HG03025 (cell line): ENCODE measurements around the gene SYAP1.
"Not testable (repeated sequence)": the region's sequence is repeated elsewhere in the genome, so short reads cannot be mapped to it uniquely, and the experiment has no call there.

Experiments used
- ATAC-seq: cut with Tn5 transposase; IDR thresholded peaks from one replicate; pipeline ENCODE4 v1.9.1; 2021; ENCODE audit warnings: mild to moderate bottlenecking, moderate library complexity; ENCODE audit not compliant: unreplicated experiment, low FRiP score

Gene SYAP1, protein sequence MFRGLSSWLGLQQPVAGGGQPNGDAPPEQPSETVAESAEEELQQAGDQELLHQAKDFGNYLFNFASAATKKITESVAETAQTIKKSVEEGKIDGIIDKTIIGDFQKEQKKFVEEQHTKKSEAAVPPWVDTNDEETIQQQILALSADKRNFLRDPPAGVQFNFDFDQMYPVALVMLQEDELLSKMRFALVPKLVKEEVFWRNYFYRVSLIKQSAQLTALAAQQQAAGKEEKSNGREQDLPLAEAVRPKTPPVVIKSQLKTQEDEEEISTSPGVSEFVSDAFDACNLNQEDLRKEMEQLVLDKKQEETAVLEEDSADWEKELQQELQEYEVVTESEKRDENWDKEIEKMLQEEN

DNA sequence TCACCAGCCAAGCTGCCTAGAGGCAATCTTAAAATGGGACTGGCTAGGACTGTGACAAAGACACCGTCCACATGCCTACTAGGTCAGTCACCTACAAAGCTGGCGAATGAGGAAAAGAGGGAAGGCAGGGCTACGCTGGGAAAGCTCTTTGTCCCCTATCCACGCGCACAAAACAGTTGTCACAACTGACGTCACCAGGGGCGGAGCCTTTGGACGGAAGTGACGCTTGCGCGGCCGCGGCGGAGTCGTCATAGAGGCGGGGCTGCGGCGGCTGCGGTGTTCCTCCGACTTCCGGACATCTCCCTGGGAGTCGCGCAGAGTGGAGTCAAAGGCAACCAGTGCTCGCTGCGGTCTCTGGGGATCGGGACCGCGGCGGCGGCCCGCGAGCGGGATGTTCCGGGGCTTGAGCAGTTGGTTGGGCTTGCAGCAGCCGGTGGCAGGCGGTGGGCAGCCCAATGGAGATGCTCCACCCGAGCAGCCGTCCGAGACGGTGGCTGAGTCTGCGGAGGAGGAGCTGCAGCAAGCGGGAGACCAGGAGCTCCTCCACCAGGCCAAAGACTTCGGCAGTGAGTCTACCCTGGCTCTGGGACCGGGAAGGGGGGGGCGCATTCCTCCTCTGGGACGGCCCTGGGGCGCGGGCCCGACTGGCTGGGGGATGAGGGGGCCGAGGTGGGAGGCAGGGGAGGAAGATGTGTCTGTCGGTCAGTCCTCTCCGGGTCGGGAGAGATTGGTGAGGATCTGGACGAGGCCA is at the start of gene SYAP1:
Gene SYAP1, plus strand, starts transcription at position 279 of the 751 bp plus-strand sequence. Its CDS starts 113 bp downstream, at position 392.
- ATAC-seq: peak; percentile 100

DNA sequence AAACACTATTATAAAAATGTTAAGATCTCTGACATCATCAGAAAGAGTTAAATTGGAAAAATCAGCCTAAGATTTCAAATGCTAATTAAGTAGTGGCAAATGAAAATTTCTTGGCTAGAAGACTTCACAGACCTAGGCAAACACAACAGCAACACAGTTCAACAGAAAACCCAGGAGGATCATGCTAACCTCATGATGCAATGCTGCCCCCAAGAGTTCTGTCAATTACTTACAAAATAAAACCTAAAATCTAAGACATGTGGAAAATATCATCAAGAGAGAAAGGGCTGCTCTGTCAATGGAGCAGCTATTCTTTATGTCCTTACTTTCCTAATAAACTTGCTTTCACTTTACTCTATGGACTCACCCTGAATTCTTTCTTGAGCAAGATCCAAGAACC is 48.4 kb upstream of the SYAP1 start:
- no peak for ATAC-seq

DNA sequence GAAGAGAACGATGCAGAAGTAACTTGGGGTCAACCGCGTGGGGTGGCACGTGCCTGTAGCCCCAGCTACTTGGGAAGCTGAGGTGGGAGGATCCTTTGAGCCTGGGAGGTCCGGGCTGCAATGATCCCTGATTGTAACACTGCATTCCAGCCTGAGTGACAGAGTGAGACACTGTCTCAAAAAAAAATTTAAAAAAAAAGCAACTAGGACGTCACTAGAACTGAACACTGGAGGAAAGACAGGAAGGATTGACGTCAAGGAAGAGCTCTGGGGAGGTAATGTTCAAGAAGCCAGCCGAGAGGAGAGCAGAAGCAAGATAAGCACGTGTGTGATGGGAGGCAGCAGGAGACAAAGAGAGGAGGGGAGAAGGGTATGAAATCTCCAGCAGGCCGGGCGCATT is 40.7 kb upstream of the SYAP1 start:
- ATAC-seq: no peak

DNA sequence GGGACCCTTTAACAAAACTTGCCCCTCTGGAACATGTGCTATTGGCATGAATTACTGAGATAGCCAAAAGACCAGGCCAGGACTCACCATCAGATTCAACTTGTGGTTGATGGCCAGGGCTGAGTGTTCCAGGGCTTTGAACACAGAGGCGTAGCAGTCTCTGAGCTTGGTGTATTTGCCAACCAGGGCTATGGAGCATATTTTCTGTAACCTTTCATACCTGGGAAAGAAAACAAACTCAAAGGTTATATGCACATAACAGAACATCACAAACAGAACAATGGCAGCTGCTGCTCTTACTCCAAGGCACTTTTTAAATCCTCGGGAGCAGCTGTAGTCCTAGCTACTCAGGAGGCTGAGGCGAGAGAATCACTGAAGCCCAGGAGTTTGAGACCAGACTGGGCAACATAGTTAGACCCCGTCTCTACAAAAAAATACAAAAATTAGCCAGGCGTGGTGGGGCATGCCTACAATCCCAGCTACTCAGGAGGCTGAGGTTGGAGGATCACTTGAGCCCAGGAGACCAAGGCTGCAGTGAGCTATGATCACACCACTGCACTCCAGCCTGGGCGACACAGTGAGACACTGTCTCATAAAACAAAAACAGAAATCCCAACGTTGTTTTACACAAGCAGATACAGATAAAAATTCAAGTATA is 36.3 kb upstream of the SYAP1 start:
- no peak for ATAC-seq

DNA sequence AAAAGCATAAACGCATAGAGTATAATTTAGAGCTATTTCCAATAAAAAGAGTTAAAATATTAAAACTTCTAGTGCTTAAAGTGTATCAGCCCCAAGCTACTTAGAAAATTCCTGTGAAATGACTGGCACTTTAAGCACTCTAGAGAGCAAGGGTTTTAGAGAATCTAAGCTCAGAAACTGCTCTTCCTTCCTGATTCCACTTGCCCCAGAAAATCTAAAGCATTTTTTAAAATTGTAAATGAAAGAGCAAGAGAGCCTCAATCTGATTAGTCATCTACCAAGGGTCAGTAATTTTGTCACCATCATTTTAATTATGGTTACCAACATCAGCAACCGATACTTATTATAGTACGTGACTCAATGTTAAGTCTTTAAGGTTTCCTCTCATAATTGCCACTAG is 31.9 kb upstream of the SYAP1 start:
- no peak for ATAC-seq

DNA sequence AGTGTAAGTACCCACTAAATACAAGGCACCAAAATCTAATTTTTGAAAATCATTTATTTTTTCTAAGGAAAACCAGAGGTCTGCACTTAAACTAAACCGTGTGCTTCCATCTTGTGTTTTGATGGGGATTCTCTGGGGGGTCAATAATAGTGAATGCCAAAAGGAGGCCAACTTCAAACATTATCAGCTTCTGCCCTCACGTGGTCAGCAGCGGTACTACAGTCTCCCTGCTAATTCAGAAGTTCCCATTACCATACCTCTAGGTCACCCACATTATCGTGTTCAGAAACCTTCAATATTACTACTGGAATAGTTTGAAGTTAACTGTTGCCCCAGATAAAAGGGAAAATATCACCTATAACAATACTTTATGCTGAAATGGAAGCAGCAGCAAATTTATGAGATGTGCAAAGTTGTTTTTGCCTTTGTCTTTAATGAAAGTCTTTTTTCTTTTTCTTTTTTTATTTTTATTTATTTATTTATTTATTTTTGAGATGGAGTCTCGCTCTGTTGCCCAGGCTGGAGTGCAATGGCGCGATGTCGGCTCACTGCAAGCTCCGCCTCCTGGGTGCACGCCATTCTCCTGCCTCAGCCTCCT is 24.2 kb upstream of the SYAP1 start:
- no peak for ATAC-seq

DNA sequence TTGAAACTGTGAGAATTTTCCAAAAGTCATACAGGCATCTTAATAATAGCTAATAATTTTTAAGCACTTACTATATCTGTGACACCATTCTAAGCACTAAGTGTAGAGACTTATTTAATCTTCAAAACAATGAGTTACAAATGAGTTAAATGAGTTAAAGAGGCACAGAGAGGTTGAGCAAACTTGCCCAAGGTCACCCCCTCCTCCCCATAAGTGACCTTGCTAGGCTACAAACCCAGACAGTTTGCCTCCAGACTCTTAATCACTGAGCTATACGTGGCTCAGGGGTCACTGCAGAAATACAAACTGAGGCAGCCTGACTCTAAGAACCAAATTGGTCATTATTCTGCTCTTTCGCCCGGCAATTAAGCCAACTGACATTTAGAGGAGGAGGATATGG is 22.5 kb upstream of the SYAP1 start:
- ATAC-seq: no peak

DNA sequence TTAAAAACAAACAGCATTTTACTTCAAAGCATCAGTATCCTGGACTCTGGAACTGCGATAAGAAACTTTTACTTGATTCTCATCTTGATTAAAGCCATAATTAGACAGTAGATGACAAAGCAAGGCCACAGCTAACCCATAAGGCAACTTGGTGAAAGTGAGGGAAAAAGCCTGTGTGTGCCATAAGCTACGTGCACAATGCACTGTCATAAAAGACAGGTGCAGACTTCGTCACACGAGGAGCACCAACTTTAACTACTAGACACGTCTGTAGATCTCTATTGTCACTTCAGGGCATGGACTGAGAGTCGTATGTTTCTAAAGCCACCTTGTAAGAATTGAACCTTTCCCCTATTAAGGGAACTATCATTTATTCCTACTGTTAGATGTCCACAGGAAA is 20.0 kb upstream of the SYAP1 start:
- no peak for ATAC-seq

DNA sequence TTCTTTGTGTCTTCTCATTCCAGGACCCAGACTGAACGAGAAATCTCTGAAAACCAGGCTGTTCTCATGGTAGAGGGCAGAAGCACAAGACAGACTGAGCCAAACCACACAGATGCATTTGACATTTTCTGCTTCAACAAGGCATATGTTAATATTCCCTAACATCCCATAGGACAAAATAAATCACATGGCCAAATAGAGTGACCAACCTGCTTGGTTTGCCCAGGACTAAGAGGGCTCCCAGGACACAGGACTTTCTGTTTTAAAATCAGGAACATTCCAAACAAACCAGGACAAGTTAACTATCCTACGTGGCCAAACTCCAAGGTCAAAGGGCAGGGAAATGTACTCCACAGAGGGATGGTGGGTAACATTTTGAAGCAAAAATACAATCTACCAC is 18.7 kb upstream of the SYAP1 start:
- no peak for ATAC-seq

DNA sequence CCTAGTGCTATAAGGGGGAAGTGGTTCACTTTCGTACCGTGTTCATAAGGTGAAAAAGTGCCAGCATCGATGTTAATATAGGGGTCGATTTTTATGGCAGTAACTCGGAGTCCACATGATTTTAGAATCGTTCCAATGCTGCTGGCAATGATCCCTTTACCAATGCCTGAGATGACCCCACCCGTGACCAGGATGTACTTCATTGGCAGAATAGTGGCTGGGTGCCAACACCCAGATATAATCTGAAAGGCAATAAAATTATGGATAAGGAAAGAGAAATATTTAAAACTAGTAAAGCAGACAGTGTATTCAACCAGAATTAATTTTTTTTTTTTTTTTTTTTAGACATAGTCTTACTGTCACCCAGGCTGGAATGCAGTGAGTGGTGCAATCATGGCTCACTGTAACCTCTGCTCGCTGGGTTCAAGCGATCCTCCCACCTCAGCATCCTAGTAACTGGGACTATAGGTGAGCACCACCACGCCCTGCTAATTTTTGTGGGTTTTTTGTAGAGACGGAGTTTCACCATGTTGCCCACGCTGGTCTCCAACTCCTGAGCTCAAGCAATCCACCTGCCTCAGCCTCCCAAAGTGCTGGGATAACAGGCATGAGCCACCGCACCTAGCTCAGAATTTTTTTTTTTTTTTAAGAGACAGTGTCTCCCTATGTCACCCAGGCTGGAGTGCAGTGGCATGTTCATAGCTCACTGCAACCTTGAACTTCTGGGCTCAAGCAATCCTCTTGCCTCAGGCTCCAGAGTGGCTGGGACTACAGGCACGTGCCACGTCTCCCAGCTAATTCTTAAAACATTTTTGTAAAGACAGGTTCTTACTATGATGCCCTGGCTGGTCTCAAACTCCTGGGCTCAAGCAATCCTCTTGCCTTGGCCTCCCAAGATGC is 16.5 kb upstream of the SYAP1 start:
- no peak for ATAC-seq

DNA sequence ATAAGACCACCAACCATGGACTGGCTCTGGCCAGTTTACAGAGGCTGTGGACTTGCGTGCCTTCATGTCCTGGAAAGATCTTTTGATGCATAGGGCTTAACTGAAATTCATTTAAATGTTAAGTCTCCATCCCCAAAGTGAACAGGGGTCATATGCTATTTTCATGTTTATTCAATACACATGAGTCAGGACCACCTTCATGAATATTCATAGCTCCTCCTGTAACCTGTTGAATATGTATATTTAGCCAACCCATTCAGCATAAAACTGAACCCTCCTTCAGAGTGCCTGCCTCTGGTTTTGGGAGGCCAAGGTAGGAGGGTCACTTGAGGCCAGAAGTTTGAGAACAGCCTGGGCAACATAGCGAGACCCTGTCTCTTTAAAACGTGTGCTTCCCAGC is 14.0 kb upstream of the SYAP1 start:
- ATAC-seq: no peak

DNA sequence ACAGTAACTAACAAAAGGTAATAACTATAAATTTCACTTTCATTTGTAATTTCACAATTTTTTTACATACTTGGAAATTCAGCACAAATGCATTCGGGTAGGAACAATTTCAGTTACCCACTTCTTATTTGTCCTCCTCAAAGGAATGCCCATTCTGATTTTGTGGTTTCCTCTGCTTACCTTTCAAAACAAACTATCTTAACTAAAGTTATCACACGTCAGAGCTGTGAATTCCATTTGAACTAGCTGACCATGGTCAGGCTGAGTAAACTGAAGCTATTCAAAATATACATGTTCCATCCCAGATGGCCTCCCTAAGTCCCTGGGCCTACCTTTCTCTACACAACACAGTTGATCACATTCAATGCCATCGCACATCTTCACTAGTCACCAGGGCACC is 11.4 kb upstream of the SYAP1 start:
- no peak for ATAC-seq

DNA sequence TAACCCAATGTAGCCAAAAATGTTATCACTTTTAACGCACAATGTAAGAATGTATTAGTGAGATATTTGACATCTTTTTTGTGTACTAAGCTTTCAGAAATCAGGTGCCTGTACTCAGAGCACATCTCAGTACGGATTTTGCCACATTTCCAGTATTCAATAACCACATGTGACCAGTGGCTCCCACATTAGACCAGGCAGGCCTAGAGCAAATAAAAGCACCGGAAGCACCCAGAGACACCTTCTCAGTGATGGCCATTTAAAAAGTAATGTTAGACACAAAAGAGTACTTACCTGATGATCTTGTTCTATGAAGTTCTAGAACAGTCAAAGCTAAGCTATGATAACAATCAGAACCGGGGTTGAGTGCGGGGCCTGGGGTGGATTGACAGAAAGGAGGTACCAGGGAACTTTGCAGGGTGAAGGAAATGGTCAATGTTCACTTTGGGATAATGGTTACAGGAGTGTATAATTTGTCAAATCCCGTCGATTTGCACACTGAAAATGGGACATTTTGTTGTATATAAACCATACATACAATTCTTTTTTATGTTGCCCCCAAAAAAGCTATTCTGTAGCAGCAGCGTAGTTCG is 8.1 kb upstream of the SYAP1 start:
- ATAC-seq: no peak

DNA sequence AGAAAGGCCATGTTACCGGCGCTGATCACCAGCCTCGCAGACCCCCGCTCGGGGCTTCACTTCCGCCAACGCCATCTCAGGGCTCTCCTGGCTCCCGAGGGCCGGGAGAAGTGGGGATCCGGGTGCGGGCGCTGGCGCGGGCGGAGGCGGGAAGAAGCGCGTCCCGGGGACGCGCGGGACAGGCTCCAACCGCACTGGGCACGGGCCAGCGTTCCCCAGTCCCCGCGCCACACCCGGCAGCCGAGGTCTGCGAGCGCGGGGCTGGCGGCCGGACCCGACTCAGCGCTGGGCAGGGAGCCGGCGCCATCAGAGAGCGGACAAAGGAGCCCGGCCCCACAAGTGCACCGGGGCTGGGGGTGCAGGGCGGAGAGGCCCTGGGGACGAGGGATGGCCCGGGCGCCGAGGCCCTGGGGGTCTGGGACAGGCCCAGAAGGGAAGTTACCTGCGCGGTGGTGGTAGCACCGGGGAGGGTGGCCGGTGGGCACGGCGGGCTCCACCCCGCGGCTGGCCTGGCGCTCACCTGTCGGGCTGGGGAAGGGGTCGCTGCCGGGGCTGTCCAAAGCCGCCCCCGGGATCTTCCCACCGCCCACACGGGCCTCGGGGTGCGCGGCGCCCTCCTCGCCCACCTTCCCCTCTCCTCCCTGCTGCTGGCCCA is 7.4 kb upstream of the SYAP1 start:
- ATAC-seq: peak; percentile 38

DNA sequence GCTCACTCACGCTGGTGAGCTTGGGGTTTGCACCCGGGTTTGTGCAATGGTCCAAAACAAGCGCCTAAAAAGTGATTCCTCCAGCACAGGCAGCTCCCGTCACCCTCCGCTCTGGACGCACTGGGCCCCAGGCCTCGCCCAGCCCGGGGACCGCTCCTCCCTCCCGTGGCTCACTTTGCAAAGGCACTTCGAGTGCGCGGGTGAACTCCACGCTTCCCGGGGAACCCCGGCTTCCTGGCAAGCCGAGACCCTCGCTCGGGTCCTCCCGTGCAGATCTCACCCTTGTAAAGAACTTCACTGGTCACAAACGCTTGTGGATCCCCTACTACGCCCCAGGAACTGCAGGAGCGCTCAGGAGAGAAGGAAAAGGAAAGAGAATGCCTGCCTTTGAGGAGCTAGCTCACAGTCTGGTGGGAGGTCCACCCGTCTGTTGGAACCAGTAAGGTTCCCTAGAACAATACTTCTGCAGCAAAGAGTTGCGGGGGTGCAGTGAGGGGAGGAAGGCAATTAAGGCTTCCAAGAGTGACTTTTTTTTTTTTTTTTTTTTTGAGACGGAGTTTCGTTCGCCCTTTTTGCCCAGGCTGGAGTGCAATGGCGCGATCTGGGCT is 6.8 kb upstream of the SYAP1 start, which contains the start of gene CTPS2:
Gene CTPS2, minus strand, starts transcription at position 122 of the 608 bp plus-strand sequence. CDS start 9,767 bp downstream, outside the sequence.
- ATAC-seq: peak; percentile 76

DNA sequence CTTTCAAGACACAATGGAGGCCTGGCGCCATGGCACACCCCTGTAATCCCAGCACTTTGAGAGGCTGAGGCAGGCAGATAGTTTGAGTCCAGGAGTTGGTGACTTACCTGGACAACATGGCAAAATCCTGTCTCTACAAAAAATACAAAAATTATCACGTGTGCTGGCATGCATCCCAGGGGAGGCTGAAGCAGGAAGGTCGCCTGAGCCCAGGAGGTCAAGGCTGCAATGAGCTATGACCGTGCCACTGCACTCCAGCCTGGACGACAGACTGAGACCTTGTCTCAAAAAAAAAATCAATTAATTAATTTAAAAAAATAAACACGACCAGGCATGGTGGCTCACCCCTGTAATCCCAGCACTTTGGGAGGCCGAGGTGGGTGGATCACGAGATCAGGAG is 4.9 kb upstream of the SYAP1 start:
- ATAC-seq: no peak

DNA sequence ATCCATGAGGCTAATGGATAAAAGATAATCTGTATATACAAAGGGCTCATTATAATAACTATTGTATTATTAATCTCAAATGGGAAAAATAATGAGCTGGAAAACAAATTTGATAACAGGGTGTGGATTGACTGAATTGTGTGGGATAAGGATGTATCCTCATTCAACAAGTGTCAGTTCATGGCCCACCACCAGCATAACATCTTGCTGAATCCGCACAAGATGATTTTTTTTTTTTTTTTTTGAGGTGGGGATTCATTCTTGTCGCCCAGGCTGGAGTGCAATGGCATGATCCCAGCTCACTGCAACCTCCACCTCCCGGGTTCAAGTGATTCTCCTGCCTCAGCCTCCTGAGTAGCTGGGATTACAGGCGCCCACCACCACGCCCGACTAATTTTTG is 3.8 kb upstream of the SYAP1 start:
- not testable (repeated sequence) for ATAC-seq

DNA sequence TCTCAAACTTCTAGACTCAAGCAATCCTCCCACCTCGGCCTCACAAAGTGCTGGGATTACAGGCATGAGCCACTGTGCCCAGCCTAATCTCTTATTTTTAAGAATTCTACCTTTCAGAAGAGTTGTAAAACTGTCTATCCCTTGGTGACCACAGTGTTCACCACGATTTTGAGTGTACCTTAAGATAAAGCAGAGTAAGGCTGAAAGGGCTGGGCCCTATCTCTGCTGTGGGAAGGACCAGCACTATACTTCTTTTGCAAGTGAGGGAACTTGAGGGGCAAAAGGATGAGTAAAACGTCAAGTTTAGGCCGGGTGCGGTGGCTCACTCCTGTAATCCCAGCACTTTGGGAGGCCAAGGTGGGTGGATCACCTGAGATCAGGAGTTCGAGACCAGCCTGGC is 3.0 kb upstream of the SYAP1 start:
- not testable (repeated sequence) for ATAC-seq
